HepG2 (cell line): ENCODE data around the gene ZNF324B. TPM values are rescaled to one million over a fixed set of nuclear protein-coding genes. Genes with fewer than 3 reads are reported as not detected.
A peak's percentile ranks its signal among the peaks of the same experiment; 100 is the strongest.

ENCODE experiments used
- ASH2L ChIP-seq: fragments of 300-600, 200-600 bp; sonication (generic); IDR thresholded peaks from 2 replicates; pipeline ENCODE4 v1.7.0; 2017; ENCODE audit warnings: low read depth, mild to moderate bottlenecking, moderate library complexity, mixed read lengths, low read length; ENCODE audit not compliant: insufficient read length
- CHD2 ChIP-seq: IDR thresholded peaks from 2 replicates; pipeline ENCODE4 v1.6.1; 2011; ENCODE audit warnings: low read depth, low read length, improper control_type of control experiment
- IRX3 ChIP-seq: sonication (generic); formaldehyde crosslinking; IDR thresholded peaks from 2 replicates; pipeline ENCODE4 v1.8.1; 2023; ENCODE audit warnings: mild to moderate bottlenecking, low read depth, missing genetic modification reagents, borderline replicate concordance
- KMT2A ChIP-seq: sonication (generic); formaldehyde crosslinking; IDR thresholded peaks from 2 replicates; pipeline ENCODE4 v1.4.0; 2020; ENCODE audit warnings: missing genetic modification reagents
- MTA1 ChIP-seq: sonication (generic); formaldehyde crosslinking; IDR thresholded peaks from 2 replicates; pipeline ENCODE4 v1.4.0; 2020; ENCODE audit warnings: missing genetic modification reagents, mild to moderate bottlenecking, borderline replicate concordance
- NONO ChIP-seq, 2 experiments: fragments of 450-650 bp in 1 of 2; sonication (generic) in 1 of 2; formaldehyde crosslinking in 1 of 2; IDR thresholded peaks in 1 of 2; conservative IDR thresholded peaks in 1 of 2; 2 replicates each; pipeline versions ENCODE4 v1.6.1 to v1.8.0; 2017 to 2022; ENCODE audit warnings: mild to moderate bottlenecking in 1 of 2, missing genetic modification reagents in 1 of 2, moderate library complexity in 1 of 2
- SYNCRIP ChIP-seq: fragments of 200-400 bp; formaldehyde crosslinking; IDR thresholded peaks from 2 replicates; pipeline ENCODE4 v1.6.1; 2018; ENCODE audit warnings: mild to moderate bottlenecking, low read depth, low read length; ENCODE audit not compliant: insufficient read depth
- ZNF234 ChIP-seq: sonication (generic); formaldehyde crosslinking; conservative IDR thresholded peaks from 2 replicates; pipeline ENCODE4 v1.5.1; 2020; ENCODE audit warnings: mild to moderate bottlenecking, missing genetic modification reagents
- ZSCAN30 ChIP-seq: sonication (generic); formaldehyde crosslinking; IDR thresholded peaks from 2 replicates; pipeline ENCODE4 v1.5.0; 2020; ENCODE audit warnings: mild to moderate bottlenecking, missing genetic modification reagents
- polyA plus RNA-seq, 8 experiments: library from polyadenylated mRNA; depleted of rRNA in 3 of 8; stranded (reverse) in 7 of 8; unstranded in 1 of 8; fragments of >200 nt; fragmentation: Illumina TruSeq in 4 of 8; extraction: Trizol in 4 of 8; gene quantifications; 2 replicates each; pipeline versions ENCODE4 v1.2.1 to v1.2.3, GENCODE V29; 2011 to 2016; ENCODE audit warnings: low read depth in 4 of 8, missing spikeins in 1 of 8, mixed read lengths in 1 of 8; ENCODE audit not compliant: insufficient read depth in 1 of 8
- total RNA-seq, 5 experiments: library from RNA; depleted of rRNA; stranded (reverse); fragments of >200 nt; fragmentation: Illumina TruSeq; extraction: Trizol; gene quantifications; 2 replicates each; pipeline ENCODE4 v1.2.3, GENCODE V29; 2016; ENCODE audit warnings: low read depth in 1 of 5
- TF ChIP-seq, protein P1 (sequence below): sonication (generic); formaldehyde crosslinking; IDR thresholded peaks from 2 replicates; pipeline ENCODE4 v1.5.1; 2020; ENCODE audit warnings: mild to moderate bottlenecking, missing genetic modification reagents
- TF ChIP-seq, protein P2 (sequence below), 2 experiments: sonication (generic) in 1 of 2; formaldehyde crosslinking in 1 of 2; IDR thresholded peaks; 2 replicates each; pipeline versions ENCODE4 v1.6.1 to v1.9.0; 2014 to 2022; ENCODE audit warnings: antibody characterized with exemption in 1 of 2, borderline replicate concordance in 1 of 2, inconsistent platforms in 1 of 2, low read depth in 1 of 2, missing genetic modification reagents in 1 of 2
- TF ChIP-seq, protein P3 (sequence below): sonication (generic); formaldehyde crosslinking; IDR thresholded peaks from 2 replicates; pipeline ENCODE4 v1.8.0; 2022; ENCODE audit warnings: missing genetic modification reagents, mild to moderate bottlenecking, moderate library complexity, borderline replicate concordance
- TF ChIP-seq, protein P4 (sequence below): IDR thresholded peaks from 2 replicates; pipeline ENCODE4 v1.6.1; 2016; ENCODE audit warnings: low read depth, borderline replicate concordance

The ZNF324B gene
- total and polyA plus RNA-seq, 2 of the 13 experiments (the other 11 are each of a cell fraction or from before 2014, with no cell fraction given) = 0.53 to 3.0 TPM

DNA sequence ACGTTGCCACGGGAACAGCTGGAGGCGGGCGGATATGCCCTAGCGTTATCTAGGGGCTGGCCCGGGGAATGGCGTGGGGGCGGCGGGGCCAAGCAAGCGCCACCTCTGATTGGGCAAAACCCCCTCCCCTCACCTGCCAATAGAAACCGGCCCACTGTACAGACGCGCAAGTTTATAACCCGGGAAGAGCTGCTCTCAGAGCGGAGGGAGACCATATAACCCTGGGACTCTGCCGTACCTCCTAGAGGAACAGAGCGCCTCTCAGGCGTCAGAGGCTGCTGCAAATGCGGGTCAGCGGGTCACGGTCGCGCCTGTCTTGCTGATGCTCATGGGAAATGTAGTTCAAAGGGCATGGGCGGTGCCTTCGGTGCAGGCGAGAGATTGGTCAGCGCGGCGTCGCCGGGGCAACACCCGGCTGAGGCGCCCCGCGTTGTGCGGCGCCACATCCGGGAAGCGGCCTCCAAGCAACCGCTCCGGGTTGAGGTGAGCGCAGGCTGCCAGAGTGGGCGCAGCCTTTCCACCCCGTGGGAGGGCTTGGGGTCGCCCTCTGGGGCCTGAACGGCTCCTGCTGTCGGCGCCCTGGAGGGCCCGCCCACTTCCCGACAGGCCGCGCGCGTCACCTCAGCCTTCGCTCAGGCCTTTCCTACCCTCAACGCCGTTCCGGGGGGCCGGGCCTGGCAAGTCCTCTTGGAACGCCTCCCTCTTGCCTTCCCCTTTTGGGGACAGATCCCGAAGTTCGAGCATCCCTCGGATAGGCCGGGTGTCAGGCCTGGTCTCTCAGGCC lies 24.5 kb downstream of the ZNF324B start, which contains the start of gene ZNF446 (continued):
- TF ChIP-seq, protein P1, sequence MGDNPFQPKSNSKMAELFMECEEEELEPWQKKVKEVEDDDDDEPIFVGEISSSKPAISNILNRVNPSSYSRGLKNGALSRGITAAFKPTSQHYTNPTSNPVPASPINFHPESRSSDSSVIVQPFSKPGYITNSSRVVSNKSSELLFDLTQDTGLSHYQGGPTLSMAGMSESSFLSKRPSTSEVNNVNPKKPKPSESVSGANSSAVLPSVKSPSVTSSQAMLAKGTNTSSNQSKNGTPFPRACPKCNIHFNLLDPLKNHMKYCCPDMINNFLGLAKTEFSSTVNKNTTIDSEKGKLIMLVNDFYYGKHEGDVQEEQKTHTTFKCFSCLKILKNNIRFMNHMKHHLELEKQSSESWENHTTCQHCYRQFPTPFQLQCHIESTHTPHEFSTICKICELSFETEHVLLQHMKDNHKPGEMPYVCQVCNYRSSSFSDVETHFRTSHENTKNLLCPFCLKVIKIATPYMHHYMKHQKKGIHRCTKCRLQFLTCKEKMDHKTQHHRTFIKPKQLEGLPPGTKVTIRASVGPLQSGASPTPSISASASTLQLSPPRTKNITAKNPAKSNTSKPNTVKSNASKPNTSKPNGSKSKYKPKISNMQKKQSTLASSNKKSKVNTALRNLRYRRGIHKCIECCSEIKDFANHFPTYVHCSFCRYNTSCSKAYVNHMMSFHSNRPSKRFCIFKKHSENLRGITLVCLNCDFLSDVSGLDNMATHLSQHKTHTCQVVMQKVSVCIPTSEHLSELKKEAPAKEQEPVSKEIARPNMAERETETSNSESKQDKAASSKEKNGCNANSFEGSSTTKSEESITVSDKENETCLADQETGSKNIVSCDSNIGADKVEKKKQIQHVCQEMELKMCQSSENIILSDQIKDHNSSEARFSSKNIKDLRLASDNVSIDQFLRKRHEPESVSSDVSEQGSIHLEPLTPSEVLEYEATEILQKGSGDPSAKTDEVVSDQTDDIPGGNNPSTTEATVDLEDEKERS (CRISPR knock-in tag) = 0 out of 2 replicates have a peak, but pooled peaks have one; percentile 8
- TF ChIP-seq KMT2A (CRISPR knock-in tag) (no peak), ZSCAN30 (CRISPR knock-in tag) (no peak), CHD2 (no peak), MTA1 (CRISPR knock-in tag) (peak; percentile 34; the same call in 1 of the 2 replicates), ASH2L (peak; percentile 45), IRX3 (CRISPR knock-in tag) (no peak), ZNF234 (CRISPR knock-in tag) (no peak), NONO (IDR thresholded peaks at IDR 0.05) (no peak), NONO (CRISPR knock-in tag; conservative IDR thresholded peaks at IDR 0.05) (no peak), SYNCRIP (no peak)
- TF ChIP-seq, protein P2, sequence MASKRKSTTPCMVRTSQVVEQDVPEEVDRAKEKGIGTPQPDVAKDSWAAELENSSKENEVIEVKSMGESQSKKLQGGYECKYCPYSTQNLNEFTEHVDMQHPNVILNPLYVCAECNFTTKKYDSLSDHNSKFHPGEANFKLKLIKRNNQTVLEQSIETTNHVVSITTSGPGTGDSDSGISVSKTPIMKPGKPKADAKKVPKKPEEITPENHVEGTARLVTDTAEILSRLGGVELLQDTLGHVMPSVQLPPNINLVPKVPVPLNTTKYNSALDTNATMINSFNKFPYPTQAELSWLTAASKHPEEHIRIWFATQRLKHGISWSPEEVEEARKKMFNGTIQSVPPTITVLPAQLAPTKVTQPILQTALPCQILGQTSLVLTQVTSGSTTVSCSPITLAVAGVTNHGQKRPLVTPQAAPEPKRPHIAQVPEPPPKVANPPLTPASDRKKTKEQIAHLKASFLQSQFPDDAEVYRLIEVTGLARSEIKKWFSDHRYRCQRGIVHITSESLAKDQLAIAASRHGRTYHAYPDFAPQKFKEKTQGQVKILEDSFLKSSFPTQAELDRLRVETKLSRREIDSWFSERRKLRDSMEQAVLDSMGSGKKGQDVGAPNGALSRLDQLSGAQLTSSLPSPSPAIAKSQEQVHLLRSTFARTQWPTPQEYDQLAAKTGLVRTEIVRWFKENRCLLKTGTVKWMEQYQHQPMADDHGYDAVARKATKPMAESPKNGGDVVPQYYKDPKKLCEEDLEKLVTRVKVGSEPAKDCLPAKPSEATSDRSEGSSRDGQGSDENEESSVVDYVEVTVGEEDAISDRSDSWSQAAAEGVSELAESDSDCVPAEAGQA (IDR thresholded peaks at IDR 0.05; ENCODE audit: low read depth) = no peak
- TF ChIP-seq, protein P2 (CRISPR knock-in tag; IDR thresholded peaks at IDR 0.05; ENCODE audit: borderline replicate concordance) = peak; percentile 53; the same call in 1 of the 2 replicates
- TF ChIP-seq, protein P3, sequence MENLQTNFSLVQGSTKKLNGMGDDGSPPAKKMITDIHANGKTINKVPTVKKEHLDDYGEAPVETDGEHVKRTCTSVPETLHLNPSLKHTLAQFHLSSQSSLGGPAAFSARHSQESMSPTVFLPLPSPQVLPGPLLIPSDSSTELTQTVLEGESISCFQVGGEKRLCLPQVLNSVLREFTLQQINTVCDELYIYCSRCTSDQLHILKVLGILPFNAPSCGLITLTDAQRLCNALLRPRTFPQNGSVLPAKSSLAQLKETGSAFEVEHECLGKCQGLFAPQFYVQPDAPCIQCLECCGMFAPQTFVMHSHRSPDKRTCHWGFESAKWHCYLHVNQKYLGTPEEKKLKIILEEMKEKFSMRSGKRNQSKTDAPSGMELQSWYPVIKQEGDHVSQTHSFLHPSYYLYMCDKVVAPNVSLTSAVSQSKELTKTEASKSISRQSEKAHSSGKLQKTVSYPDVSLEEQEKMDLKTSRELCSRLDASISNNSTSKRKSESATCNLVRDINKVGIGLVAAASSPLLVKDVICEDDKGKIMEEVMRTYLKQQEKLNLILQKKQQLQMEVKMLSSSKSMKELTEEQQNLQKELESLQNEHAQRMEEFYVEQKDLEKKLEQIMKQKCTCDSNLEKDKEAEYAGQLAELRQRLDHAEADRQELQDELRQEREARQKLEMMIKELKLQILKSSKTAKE (CRISPR knock-in tag) = no peak
- TF ChIP-seq, protein P4, sequence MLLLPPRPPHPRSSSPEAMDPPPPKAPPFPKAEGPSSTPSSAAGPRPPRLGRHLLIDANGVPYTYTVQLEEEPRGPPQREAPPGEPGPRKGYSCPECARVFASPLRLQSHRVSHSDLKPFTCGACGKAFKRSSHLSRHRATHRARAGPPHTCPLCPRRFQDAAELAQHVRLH = 0 out of 2 replicates have a peak, but pooled peaks have one; percentile 50
